Astrocyte (in vitro differentiated cells and primary cell): ENCODE measurements around the gene HACE1. TPM values are rescaled to one million over a fixed set of nuclear protein-coding genes. Genes with fewer than 3 reads are reported as not detected.

Experiments used
- DNase-seq: peaks from one replicate; pipeline ENCODE4 v3.0.0-alpha.2; 2010; ENCODE audit warnings: low read depth
- FAIRE-seq: peaks from 2 replicates; lab custom pipeline; 2011; peaks lifted over from hg19 to GRCh38; lab: Jason Lieb, UNC
- H2AFZ ChIP-seq: 2 replicates; pipeline ENCODE4 v1.6.0; 2012; ENCODE audit warnings: low read depth, low read length, inconsistent platforms
- H3K27ac ChIP-seq: 2 replicates; pipeline ENCODE4 v1.5.1; 2011; ENCODE audit warnings: low read depth, low read length, inconsistent platforms
- H3K27me3 ChIP-seq: 2 replicates; pipeline ENCODE4 v1.6.0; 2011; ENCODE audit warnings: low read length, inconsistent platforms; ENCODE audit not compliant: insufficient read depth
- H3K36me3 ChIP-seq: 2 replicates; pipeline ENCODE4 v1.5.1; 2011; ENCODE audit warnings: low read length, inconsistent platforms; ENCODE audit not compliant: insufficient read depth
- H3K4me1 ChIP-seq: 2 replicates; pipeline ENCODE4 v1.5.1; 2011; ENCODE audit warnings: low read length, inconsistent platforms; ENCODE audit not compliant: insufficient read depth
- H3K4me2 ChIP-seq: 2 replicates; pipeline ENCODE4 v1.6.0; 2012; ENCODE audit warnings: low read length, inconsistent platforms
- H3K4me3 ChIP-seq: 2 replicates; pipeline ENCODE4 v1.5.1; 2011; ENCODE audit warnings: low read depth, mild to moderate bottlenecking, low read length, inconsistent platforms; ENCODE audit not compliant: insufficient read depth
- H3K79me2 ChIP-seq: 2 replicates; pipeline ENCODE4 v1.6.0; 2012; ENCODE audit warnings: mild to moderate bottlenecking, low read length, inconsistent platforms; ENCODE audit not compliant: insufficient read depth
- H3K9ac ChIP-seq: 2 replicates; pipeline ENCODE4 v1.6.0; 2012; ENCODE audit warnings: mild to moderate bottlenecking, low read length, inconsistent platforms
- H3K9me3 ChIP-seq: 2 replicates; pipeline ENCODE4 v1.5.1; 2012; ENCODE audit warnings: low read depth, mild to moderate bottlenecking, low read length, inconsistent platforms; ENCODE audit not compliant: insufficient read depth
- H4K20me1 ChIP-seq: 2 replicates; pipeline ENCODE4 v1.6.0; 2012; ENCODE audit warnings: low read length, inconsistent platforms; ENCODE audit not compliant: insufficient read depth
- H3K27ac Mint-ChIP-seq: one replicate; pipeline ENCODE4 v1.8.0; 2021; ENCODE audit warnings: mild to moderate bottlenecking, mixed read lengths; ENCODE audit not compliant: unreplicated experiment
- H3K27me3 Mint-ChIP-seq: one replicate; pipeline ENCODE4 v1.8.0; 2021; ENCODE audit warnings: low read depth, mixed read lengths; ENCODE audit not compliant: unreplicated experiment
- H3K36me3 Mint-ChIP-seq: one replicate; pipeline ENCODE4 v1.8.0; 2021; ENCODE audit warnings: low read depth, mixed read lengths; ENCODE audit not compliant: unreplicated experiment
- H3K4me1 Mint-ChIP-seq: one replicate; pipeline ENCODE4 v1.8.0; 2021; ENCODE audit warnings: low read depth, mixed read lengths; ENCODE audit not compliant: unreplicated experiment
- H3K4me3 Mint-ChIP-seq: one replicate; pipeline ENCODE4 v1.8.0; 2021; ENCODE audit warnings: mild to moderate bottlenecking, moderate library complexity, mixed read lengths; ENCODE audit not compliant: unreplicated experiment
- H3K9me3 Mint-ChIP-seq: one replicate; pipeline ENCODE4 v1.8.0; 2021; ENCODE audit warnings: mild to moderate bottlenecking, mixed read lengths; ENCODE audit not compliant: unreplicated experiment
- CTCF ChIP-seq: IDR thresholded peaks from 2 replicates; pipeline ENCODE4 v1.5.1; 2011; ENCODE audit warnings: low read depth, mild to moderate bottlenecking, inconsistent platforms, low read length, moderate library complexity; ENCODE audit not compliant: insufficient read depth
- EZH2 ChIP-seq: IDR thresholded peaks from 2 replicates; pipeline ENCODE4 v1.6.1; 2012; ENCODE audit warnings: mild to moderate bottlenecking, low read length, inconsistent platforms; ENCODE audit not compliant: insufficient read depth
- total RNA-seq: library from RNA; stranded (reverse); gene quantifications from 2 replicates; pipeline ENCODE4 v1.2.1, GENCODE V29; 2021

The HACE1 gene
- total RNA-seq, 1 donor from 2014 or later = 13.8 TPM

DNA sequence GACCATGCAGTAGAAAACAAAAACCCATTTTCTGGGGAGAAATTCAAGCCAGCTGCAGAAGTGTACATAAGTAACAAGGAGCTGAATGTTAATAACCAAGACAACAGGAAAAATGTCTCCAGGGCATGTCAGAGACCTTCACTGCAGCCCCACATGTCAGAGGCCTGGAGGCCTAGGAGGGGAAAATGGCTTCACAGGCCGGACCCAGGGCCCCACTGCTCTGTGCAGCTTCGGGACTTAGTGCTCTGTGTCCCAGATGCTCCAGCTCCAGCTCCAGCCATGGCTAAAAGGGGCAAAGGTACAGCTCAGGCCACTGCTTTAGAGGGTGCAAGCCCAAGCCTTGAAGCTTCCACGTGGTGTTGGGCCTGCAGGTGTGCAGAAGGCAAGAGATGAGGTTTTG, 43.6 kb downstream of the HACE1 start:
- Histone ChIP-seq H3K27ac (no peak overlapping the region), H4K20me1 (no peaks in the 10 kb centered on the region), H3K27me3 (no peaks in the 10 kb centered on the region), H2AFZ (no peak overlapping the region), H3K36me3 (no peaks in the 10 kb centered on the region), H3K4me1 (no peaks in the 10 kb centered on the region), H3K9me3 (no peaks in the 10 kb centered on the region), H3K4me2 (no peak overlapping the region), H3K9ac (no peak overlapping the region), H3K79me2 (no peaks in the 10 kb centered on the region), H3K4me3 (no peak overlapping the region)
- Mint-ChIP-seq H3K27me3 (no peaks in the 10 kb centered on the region), H3K4me1 (no peaks in the 10 kb centered on the region), H3K36me3 (peaks cover 23% of the 10 kb centered on the region), H3K9me3 (peaks cover 5% of the 10 kb centered on the region), H3K27ac (no peak overlapping the region), H3K4me3 (no peak overlapping the region)
- DNase-seq (no peak), FAIRE-seq (no peak)
- TF ChIP-seq CTCF (no peak), EZH2 (no peak)

- H3K9me3 Mint-ChIP-seq = peaks cover 5% of the 10 kb centered on the region
- H3K27ac Mint-ChIP-seq = no peak overlapping the region
- H3K27me3 Mint-ChIP-seq = no peaks in the 10 kb centered on the region
- no peak overlapping the region for H3K9ac ChIP-seq
- H3K79me2 ChIP-seq = no peaks in the 10 kb centered on the region
- no peak overlapping the region for H3K27ac ChIP-seq
- H3K36me3 ChIP-seq = no peaks in the 10 kb centered on the region
- no peak overlapping the region for H2AFZ ChIP-seq
- H3K4me3 Mint-ChIP-seq = no peak overlapping the region
- no peaks in the 10 kb centered on the region for H3K4me1 Mint-ChIP-seq
- no peak overlapping the region for H3K4me2 ChIP-seq
- no peaks in the 10 kb centered on the region for H3K27me3 ChIP-seq
- no peaks in the 10 kb centered on the region for H3K9me3 ChIP-seq
- peaks cover 23% of the 10 kb centered on the region for H3K36me3 Mint-ChIP-seq
- no peak for FAIRE-seq
- no peak overlapping the region for H3K4me3 ChIP-seq
- H3K4me1 ChIP-seq = no peaks in the 10 kb centered on the region
- no peaks in the 10 kb centered on the region for H4K20me1 ChIP-seq
- DNase-seq = no peak
- no peak for TF ChIP-seq EZH2
- TF ChIP-seq CTCF = no peak
These were observed 45.0 kb downstream of the HACE1 start for GRCh38 chr6:104814743-104815142.

DNA sequence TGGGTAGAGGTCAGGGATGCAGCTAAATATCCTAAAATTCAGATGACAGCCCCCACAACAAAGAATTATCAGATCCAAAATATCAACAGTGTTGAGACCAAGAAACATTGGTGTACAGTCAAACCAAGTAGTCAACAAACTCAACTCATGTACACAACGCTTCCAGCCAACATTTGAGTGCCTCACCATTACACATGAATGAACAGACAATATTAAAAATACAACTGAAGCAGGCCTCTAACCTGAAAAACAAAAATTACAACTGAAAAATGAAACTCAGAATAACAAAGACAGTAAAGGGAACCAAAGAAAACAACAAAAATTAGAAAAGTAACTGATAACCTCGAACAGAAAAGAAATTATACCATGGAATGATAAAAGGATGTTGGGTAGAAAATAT, 46.2 kb downstream of the HACE1 start:
- no peak overlapping the region for H3K27ac Mint-ChIP-seq
- H3K27me3 Mint-ChIP-seq = no peaks in the 10 kb centered on the region
- Histone ChIP-seq H3K9me3 (no peaks in the 10 kb centered on the region), H2AFZ (no peak overlapping the region), H3K27me3 (no peaks in the 10 kb centered on the region), H3K4me2 (no peak overlapping the region), H3K27ac (no peak overlapping the region), H3K36me3 (no peaks in the 10 kb centered on the region), H3K79me2 (no peaks in the 10 kb centered on the region), H3K4me3 (no peak overlapping the region), H4K20me1 (no peaks in the 10 kb centered on the region), H3K4me1 (no peaks in the 10 kb centered on the region), H3K9ac (no peak overlapping the region)
- H3K36me3 Mint-ChIP-seq = peaks cover 23% of the 10 kb centered on the region
- peaks cover 5% of the 10 kb centered on the region for H3K9me3 Mint-ChIP-seq
- DNase-seq (no peak), FAIRE-seq (no peak)
- no peak overlapping the region for H3K4me3 Mint-ChIP-seq
- TF ChIP-seq CTCF (no peak), EZH2 (no peak)
- H3K4me1 Mint-ChIP-seq = no peaks in the 10 kb centered on the region
